Ishikawa (cell line): Measurements from ENCODE around the gene PIP5K1C.

Source experiments
- CEBPB ChIP-seq: IDR thresholded peaks from 2 replicates; pipeline ENCODE4 v1.6.1; 2012
- CREB1 ChIP-seq: IDR thresholded peaks from 2 replicates; pipeline ENCODE4 v1.6.1; 2012; ENCODE audit warnings: low read depth
- EGR1 ChIP-seq: IDR thresholded peaks from 2 replicates; pipeline ENCODE4 v1.6.1; 2012
- EP300 ChIP-seq: IDR thresholded peaks from 2 replicates; pipeline ENCODE4 v1.6.1; 2012; ENCODE audit warnings: borderline replicate concordance
- NFIC ChIP-seq: IDR thresholded peaks from 2 replicates; pipeline ENCODE4 v1.6.1; 2012
- RAD21 ChIP-seq: IDR thresholded peaks from 2 replicates; pipeline ENCODE4 v1.6.1; 2012; ENCODE audit warnings: low read depth
- TAF1 ChIP-seq: IDR thresholded peaks from 2 replicates; pipeline ENCODE4 v1.6.1; 2012; ENCODE audit warnings: low read depth, mild to moderate bottlenecking
- TCF12 ChIP-seq: IDR thresholded peaks from 2 replicates; pipeline ENCODE4 v1.6.1; 2012; ENCODE audit warnings: low read depth
- YY1 ChIP-seq: IDR thresholded peaks from 2 replicates; pipeline ENCODE4 v1.6.1; 2012; ENCODE audit warnings: low read depth
- ZBTB7A ChIP-seq: IDR thresholded peaks from 2 replicates; pipeline ENCODE4 v1.6.1; 2012; ENCODE audit warnings: low read depth
- TF ChIP-seq, protein P1 (sequence below): IDR thresholded peaks from 2 replicates; pipeline ENCODE4 v1.6.1; 2012
- TF ChIP-seq, protein P2 (sequence below): IDR thresholded peaks from 2 replicates; pipeline ENCODE4 v1.6.1; 2012; ENCODE audit warnings: low read depth, mild to moderate bottlenecking
- TF ChIP-seq, protein P3 (sequence below): IDR thresholded peaks from 2 replicates; pipeline ENCODE4 v1.6.1; 2012

DNA sequence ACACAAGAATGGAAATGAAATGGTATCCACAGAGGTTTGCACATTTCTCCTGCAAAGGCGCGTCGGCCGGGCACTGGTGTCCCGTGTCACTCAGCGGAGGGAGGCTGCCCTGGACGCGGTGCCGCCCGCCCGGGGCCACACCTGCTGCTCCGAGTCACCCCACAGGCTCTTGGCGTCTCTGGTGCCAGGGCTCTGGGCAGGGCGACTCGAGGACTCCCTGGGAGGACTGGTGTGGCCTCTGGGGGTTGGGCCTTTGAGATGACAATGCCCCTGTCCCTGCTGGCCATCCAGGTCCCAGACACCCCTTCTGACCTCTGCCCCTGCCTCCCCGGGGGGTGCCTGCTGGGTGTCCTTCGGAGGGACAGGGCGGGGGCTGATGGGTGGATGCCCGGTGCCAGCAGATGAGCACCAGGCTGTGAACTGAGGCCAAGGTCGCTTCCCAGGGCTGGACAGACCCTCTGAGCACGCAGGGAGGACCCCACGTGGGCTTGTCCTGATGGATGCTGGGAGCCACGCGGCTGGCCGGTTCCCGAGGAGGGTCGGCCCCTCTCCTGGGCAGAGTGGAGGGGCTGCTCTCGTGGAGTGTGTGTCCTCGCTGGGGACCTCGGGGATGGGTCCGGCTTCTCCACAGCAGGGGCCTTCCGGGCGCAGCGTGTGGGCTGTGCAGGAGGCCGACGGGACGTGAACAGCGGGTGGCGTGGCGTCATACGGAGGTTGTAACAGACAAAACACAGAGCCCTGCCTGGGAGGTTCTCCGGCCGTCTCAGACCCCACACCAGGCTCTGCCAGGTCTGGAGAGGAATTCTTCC, 69.0 kb downstream of the PIP5K1C start:
- no peak for TF ChIP-seq CREB1
- TF ChIP-seq YY1 = no peak
- TF ChIP-seq, protein P1, sequence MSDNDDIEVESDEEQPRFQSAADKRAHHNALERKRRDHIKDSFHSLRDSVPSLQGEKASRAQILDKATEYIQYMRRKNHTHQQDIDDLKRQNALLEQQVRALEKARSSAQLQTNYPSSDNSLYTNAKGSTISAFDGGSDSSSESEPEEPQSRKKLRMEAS = no peak
- no peak for TF ChIP-seq EP300
- no peak for TF ChIP-seq EGR1
- TF ChIP-seq, protein P2, sequence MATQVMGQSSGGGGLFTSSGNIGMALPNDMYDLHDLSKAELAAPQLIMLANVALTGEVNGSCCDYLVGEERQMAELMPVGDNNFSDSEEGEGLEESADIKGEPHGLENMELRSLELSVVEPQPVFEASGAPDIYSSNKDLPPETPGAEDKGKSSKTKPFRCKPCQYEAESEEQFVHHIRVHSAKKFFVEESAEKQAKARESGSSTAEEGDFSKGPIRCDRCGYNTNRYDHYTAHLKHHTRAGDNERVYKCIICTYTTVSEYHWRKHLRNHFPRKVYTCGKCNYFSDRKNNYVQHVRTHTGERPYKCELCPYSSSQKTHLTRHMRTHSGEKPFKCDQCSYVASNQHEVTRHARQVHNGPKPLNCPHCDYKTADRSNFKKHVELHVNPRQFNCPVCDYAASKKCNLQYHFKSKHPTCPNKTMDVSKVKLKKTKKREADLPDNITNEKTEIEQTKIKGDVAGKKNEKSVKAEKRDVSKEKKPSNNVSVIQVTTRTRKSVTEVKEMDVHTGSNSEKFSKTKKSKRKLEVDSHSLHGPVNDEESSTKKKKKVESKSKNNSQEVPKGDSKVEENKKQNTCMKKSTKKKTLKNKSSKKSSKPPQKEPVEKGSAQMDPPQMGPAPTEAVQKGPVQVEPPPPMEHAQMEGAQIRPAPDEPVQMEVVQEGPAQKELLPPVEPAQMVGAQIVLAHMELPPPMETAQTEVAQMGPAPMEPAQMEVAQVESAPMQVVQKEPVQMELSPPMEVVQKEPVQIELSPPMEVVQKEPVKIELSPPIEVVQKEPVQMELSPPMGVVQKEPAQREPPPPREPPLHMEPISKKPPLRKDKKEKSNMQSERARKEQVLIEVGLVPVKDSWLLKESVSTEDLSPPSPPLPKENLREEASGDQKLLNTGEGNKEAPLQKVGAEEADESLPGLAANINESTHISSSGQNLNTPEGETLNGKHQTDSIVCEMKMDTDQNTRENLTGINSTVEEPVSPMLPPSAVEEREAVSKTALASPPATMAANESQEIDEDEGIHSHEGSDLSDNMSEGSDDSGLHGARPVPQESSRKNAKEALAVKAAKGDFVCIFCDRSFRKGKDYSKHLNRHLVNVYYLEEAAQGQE = no peak
- no peak for TF ChIP-seq RAD21
- TF ChIP-seq, protein P3, sequence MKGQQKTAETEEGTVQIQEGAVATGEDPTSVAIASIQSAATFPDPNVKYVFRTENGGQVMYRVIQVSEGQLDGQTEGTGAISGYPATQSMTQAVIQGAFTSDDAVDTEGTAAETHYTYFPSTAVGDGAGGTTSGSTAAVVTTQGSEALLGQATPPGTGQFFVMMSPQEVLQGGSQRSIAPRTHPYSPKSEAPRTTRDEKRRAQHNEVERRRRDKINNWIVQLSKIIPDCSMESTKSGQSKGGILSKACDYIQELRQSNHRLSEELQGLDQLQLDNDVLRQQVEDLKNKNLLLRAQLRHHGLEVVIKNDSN = no peak
- no peak for TF ChIP-seq TAF1
- no peak for TF ChIP-seq CEBPB
- no peak for TF ChIP-seq ZBTB7A
- no peak for TF ChIP-seq TCF12
- no peak for TF ChIP-seq NFIC
